D341Med (cell line): ENCODE measurements around the gene PLSCR3.
"Not testable (repeated sequence)": the region's sequence is repeated elsewhere in the genome, so short reads cannot be mapped to it uniquely, and the experiment has no call there.

ENCODE experiments used
- DNase-seq: peaks from one replicate; pipeline ENCODE4 v3.0.0; 2012; ENCODE audit warnings: low spot score

PLSCR3 gene

GRCh38 chr17:7380321-7380720, 14.0 kb downstream of the PLSCR3 start:
- DNase-seq = no peak

GRCh38 chr17:7379134-7379533, 15.2 kb downstream of the PLSCR3 start:
- no peak for DNase-seq

GRCh38 chr17:7374353-7374752, 20.0 kb downstream of the PLSCR3 start:
- DNase-seq = no peak

- DNase-seq = no peak
Observed at GRCh38 chr17:7370853-7371252, 23.5 kb downstream of the PLSCR3 start.

GRCh38 chr17:7369825-7370224, 24.5 kb downstream of the PLSCR3 start:
- DNase-seq = no peak

GRCh38 chr17:7368599-7368994, 25.7 kb downstream of the PLSCR3 start:
- DNase-seq = not testable (repeated sequence)

- DNase-seq = no peak
Observed at GRCh38 chr17:7367918-7368598, 26.3 kb downstream of the PLSCR3 start.

GRCh38 chr17:7367083-7367482, 27.2 kb downstream of the PLSCR3 start:
- no peak for DNase-seq

GRCh38 chr17:7365963-7366362, 28.4 kb downstream of the PLSCR3 start:
- not testable (repeated sequence) for DNase-seq

- no peak for DNase-seq
Observed at GRCh38 chr17:7363311-7363710, 31.0 kb downstream of the PLSCR3 start.

- no peak for DNase-seq
Observed at GRCh38 chr17:7361906-7362305, 32.4 kb downstream of the PLSCR3 start.

GRCh38 chr17:7357381-7357780, 36.9 kb downstream of the PLSCR3 start:
- no peak for DNase-seq

GRCh38 chr17:7356756-7357155, 37.6 kb downstream of the PLSCR3 start:
- DNase-seq = no peak

- peak; percentile 82 for DNase-seq
Observed at GRCh38 chr17:7356072-7356549, 38.2 kb downstream of the PLSCR3 start.

GRCh38 chr17:7355573-7355972, 38.8 kb downstream of the PLSCR3 start:
- DNase-seq = no peak

- DNase-seq = no peak
Observed at GRCh38 chr17:7355053-7355452, 39.3 kb downstream of the PLSCR3 start, which contains the start of gene TMEM95. TMEM95 (plus strand) TSS chr17:7355156; CDS start chr17:7355205, 49 bp downstream.

- DNase-seq = no peak
Observed at GRCh38 chr17:7354262-7354843, 40.0 kb downstream of the PLSCR3 start.

- no peak for DNase-seq
Observed at GRCh38 chr17:7352910-7353635, 41.3 kb downstream of the PLSCR3 start.

GRCh38 chr17:7352503-7352889, 41.8 kb downstream of the PLSCR3 start:
- DNase-seq = no peak

GRCh38 chr17:7351665-7352502, 42.4 kb downstream of the PLSCR3 start, which contains the start of gene KCTD11:
KCTD11 (plus strand) TSS chr17:7352162.
- DNase-seq = peak; percentile 83

GRCh38 chr17:7348478-7349242, 45.7 kb downstream of the PLSCR3 start:
- no peak for DNase-seq
